Neural cell (in vitro differentiated cells): ENCODE measurements around the gene DPEP2. TPM values are rescaled to one million over a fixed set of nuclear protein-coding genes. Genes with fewer than 3 reads are reported as not detected.

ENCODE experiments used
- H2AFZ ChIP-seq: fragments of 200-600, 300-800 bp; sonication (generic), shearing (Covaris generic); 2 replicates; pipeline ENCODE4 v1.6.0; 2014; ENCODE audit warnings: low read depth, mild to moderate bottlenecking, antibody characterized with exemption, low read length, moderate library complexity
- H3F3A ChIP-seq: fragments of 200-600 bp; shearing (Covaris generic); 2 replicates; pipeline ENCODE4 v1.6.1; 2016; ENCODE audit warnings: mild to moderate bottlenecking, moderate library complexity, mixed read lengths, antibody characterized with exemption, low read length; ENCODE audit not compliant: insufficient read depth, poor library complexity, severe bottlenecking
- H3K27ac ChIP-seq: fragments of 200-600, 300-800 bp; sonication (generic), shearing (Covaris generic); 2 replicates; pipeline ENCODE4 v1.5.1; 2014; ENCODE audit warnings: mild to moderate bottlenecking, low read length, moderate library complexity
- H3K27me3 ChIP-seq: fragments of 300-800, 200-600 bp; sonication (generic), shearing (Covaris generic); 2 replicates; pipeline ENCODE4 v1.6.0; 2014; ENCODE audit warnings: mild to moderate bottlenecking, low read depth, low read length, moderate library complexity; ENCODE audit not compliant: insufficient read depth
- H3K36me3 ChIP-seq: fragments of 300-800, 200-600 bp; sonication (generic), shearing (Covaris generic); 2 replicates; pipeline ENCODE4 v1.5.1; 2014; ENCODE audit warnings: mild to moderate bottlenecking, antibody characterized with exemption, low read length, moderate library complexity; ENCODE audit not compliant: insufficient read depth
- H3K4me2 ChIP-seq: fragments of 300-800, 200-600 bp; sonication (generic), shearing (Covaris generic); 2 replicates; pipeline ENCODE4 v1.6.0; 2014; ENCODE audit warnings: mild to moderate bottlenecking, low read length
- H3K4me3 ChIP-seq: fragments of 300-800, 200-600 bp; sonication (generic), shearing (Covaris generic); 2 replicates; pipeline ENCODE4 v1.5.1; 2014; ENCODE audit warnings: mild to moderate bottlenecking, low read length, moderate library complexity
- H3K79me2 ChIP-seq: fragments of 200-600 bp; shearing (Covaris generic); replicated peaks from 2 replicates; pipeline ENCODE4 v1.6.0; 2014; ENCODE audit warnings: mild to moderate bottlenecking, low read length, moderate library complexity; ENCODE audit not compliant: insufficient read depth
- H3K9ac ChIP-seq: fragments of 300-800, 200-600 bp; sonication (generic), shearing (Covaris generic); 2 replicates; pipeline ENCODE4 v1.6.1; 2016; ENCODE audit warnings: mild to moderate bottlenecking, low read length, mixed read lengths
- H3K9me2 ChIP-seq: fragments of 200-600 bp; shearing (Covaris generic); 2 replicates; pipeline ENCODE4 v1.6.1; 2016; ENCODE audit warnings: mild to moderate bottlenecking, low read length, mixed read lengths; ENCODE audit not compliant: insufficient read depth
- H3K9me3 ChIP-seq: fragments of 200-600, 300-800 bp; sonication (generic), shearing (Covaris generic); 2 replicates; pipeline ENCODE4 v1.6.1; 2016; ENCODE audit warnings: mild to moderate bottlenecking, mixed run types, low read length, moderate library complexity, mixed read lengths
- H4K20me1 ChIP-seq: fragments of 200-600 bp; shearing (Covaris generic); 2 replicates; pipeline ENCODE4 v1.6.1; 2016; ENCODE audit warnings: mild to moderate bottlenecking, mixed run types; ENCODE audit not compliant: insufficient read depth
- EP300 ChIP-seq: fragments of 450-650 bp; conservative IDR thresholded peaks from 2 replicates; pipeline ENCODE4 v1.6.1; 2014; ENCODE audit warnings: antibody characterized with exemption, mild to moderate bottlenecking, moderate library complexity; ENCODE audit not compliant: poor library complexity, severe bottlenecking
- EZH2 ChIP-seq: fragments of 200-600, 300-800 bp; shearing (Covaris generic), sonication (generic); IDR thresholded peaks from 2 replicates; pipeline ENCODE4 v1.6.1; 2014; ENCODE audit warnings: antibody characterized with exemption, low read length, borderline replicate concordance, mild to moderate bottlenecking; ENCODE audit not compliant: insufficient read depth, poor library complexity, severe bottlenecking
- MXI1 ChIP-seq: fragments of 450-650 bp; conservative IDR thresholded peaks from 2 replicates; pipeline ENCODE4 v1.6.1; 2014; ENCODE audit warnings: antibody characterized with exemption, mild to moderate bottlenecking; ENCODE audit not compliant: poor library complexity, severe bottlenecking
- POLR2AphosphoS5 ChIP-seq: IDR thresholded peaks from 2 replicates; pipeline ENCODE4 v1.6.1; 2012
- RAD21 ChIP-seq: fragments of 450-650 bp; conservative IDR thresholded peaks from 2 replicates; pipeline ENCODE4 v1.6.1; 2014; ENCODE audit warnings: antibody characterized with exemption, mild to moderate bottlenecking, moderate library complexity
- SMC3 ChIP-seq: fragments of 450-650 bp; conservative IDR thresholded peaks from 2 replicates; pipeline ENCODE4 v1.6.1; 2014; ENCODE audit warnings: antibody characterized with exemption, mild to moderate bottlenecking, moderate library complexity; ENCODE audit not compliant: poor library complexity
- TAF1 ChIP-seq: IDR thresholded peaks from 2 replicates; pipeline ENCODE4 v1.6.1; 2012; ENCODE audit warnings: low read depth
- polyA plus RNA-seq: library from polyadenylated mRNA; depleted of rRNA; stranded (reverse); fragments of >200 nt; gene quantifications from 2 replicates; pipeline ENCODE4 v1.2.3, GENCODE V29; 2014
- TF ChIP-seq, protein P1 (sequence below): fragments of 450-650 bp; IDR thresholded peaks from 2 replicates; pipeline ENCODE4 v1.5.1; 2014; ENCODE audit warnings: antibody characterized with exemption, mild to moderate bottlenecking, moderate library complexity; ENCODE audit not compliant: poor library complexity, severe bottlenecking
- TF ChIP-seq, protein P2 (sequence below): IDR thresholded peaks from 2 replicates; pipeline ENCODE4 v1.6.1; 2012; ENCODE audit warnings: borderline replicate concordance

Gene DPEP2
- polyA plus RNA-seq, 1 donor from 2014 or later, result not detected

DNA sequence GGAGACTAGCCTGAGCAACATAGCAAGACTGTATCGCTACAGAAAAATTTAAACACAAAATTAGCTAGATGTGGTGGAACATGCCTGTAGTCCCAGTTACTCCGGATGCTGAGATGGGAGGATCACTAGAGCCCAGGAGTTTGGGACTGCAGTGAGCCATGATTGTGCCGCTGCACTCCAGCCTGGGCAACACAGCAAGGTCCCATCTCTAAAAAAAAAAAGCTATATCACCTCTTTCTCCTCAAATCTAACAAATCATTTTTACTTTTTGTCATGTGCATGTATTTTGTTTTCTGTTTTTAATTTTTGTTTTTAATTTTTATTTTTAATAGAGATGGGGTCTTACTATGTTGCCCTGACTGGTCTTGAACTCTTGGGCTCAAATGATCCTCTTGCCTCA is 29.7 kb upstream of the DPEP2 start:
- H4K20me1 ChIP-seq, result no peaks in the 10 kb centered on the region
- no peaks in the 10 kb centered on the region for H3K36me3 ChIP-seq
- H3K9me3 ChIP-seq, result no peaks in the 10 kb centered on the region
- no peak overlapping the region for H3K4me3 ChIP-seq
- no peak overlapping the region for H2AFZ ChIP-seq
- no peak for TF ChIP-seq TAF1
- no peak for TF ChIP-seq EZH2
- TF ChIP-seq, protein P1, sequence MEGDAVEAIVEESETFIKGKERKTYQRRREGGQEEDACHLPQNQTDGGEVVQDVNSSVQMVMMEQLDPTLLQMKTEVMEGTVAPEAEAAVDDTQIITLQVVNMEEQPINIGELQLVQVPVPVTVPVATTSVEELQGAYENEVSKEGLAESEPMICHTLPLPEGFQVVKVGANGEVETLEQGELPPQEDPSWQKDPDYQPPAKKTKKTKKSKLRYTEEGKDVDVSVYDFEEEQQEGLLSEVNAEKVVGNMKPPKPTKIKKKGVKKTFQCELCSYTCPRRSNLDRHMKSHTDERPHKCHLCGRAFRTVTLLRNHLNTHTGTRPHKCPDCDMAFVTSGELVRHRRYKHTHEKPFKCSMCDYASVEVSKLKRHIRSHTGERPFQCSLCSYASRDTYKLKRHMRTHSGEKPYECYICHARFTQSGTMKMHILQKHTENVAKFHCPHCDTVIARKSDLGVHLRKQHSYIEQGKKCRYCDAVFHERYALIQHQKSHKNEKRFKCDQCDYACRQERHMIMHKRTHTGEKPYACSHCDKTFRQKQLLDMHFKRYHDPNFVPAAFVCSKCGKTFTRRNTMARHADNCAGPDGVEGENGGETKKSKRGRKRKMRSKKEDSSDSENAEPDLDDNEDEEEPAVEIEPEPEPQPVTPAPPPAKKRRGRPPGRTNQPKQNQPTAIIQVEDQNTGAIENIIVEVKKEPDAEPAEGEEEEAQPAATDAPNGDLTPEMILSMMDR, result no peak
- no peak for TF ChIP-seq EP300
- TF ChIP-seq SMC3, result no peak
- no peak for TF ChIP-seq RAD21
- no peak for TF ChIP-seq POLR2AphosphoS5
- no peak for TF ChIP-seq MXI1
- TF ChIP-seq, protein P2, sequence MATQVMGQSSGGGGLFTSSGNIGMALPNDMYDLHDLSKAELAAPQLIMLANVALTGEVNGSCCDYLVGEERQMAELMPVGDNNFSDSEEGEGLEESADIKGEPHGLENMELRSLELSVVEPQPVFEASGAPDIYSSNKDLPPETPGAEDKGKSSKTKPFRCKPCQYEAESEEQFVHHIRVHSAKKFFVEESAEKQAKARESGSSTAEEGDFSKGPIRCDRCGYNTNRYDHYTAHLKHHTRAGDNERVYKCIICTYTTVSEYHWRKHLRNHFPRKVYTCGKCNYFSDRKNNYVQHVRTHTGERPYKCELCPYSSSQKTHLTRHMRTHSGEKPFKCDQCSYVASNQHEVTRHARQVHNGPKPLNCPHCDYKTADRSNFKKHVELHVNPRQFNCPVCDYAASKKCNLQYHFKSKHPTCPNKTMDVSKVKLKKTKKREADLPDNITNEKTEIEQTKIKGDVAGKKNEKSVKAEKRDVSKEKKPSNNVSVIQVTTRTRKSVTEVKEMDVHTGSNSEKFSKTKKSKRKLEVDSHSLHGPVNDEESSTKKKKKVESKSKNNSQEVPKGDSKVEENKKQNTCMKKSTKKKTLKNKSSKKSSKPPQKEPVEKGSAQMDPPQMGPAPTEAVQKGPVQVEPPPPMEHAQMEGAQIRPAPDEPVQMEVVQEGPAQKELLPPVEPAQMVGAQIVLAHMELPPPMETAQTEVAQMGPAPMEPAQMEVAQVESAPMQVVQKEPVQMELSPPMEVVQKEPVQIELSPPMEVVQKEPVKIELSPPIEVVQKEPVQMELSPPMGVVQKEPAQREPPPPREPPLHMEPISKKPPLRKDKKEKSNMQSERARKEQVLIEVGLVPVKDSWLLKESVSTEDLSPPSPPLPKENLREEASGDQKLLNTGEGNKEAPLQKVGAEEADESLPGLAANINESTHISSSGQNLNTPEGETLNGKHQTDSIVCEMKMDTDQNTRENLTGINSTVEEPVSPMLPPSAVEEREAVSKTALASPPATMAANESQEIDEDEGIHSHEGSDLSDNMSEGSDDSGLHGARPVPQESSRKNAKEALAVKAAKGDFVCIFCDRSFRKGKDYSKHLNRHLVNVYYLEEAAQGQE, result no peak
- peaks cover 2% of the 10 kb centered on the region for H3K79me2 ChIP-seq
- no peaks in the 10 kb centered on the region for H3F3A ChIP-seq
- H3K27ac ChIP-seq, result no peak overlapping the region
- H3K27me3 ChIP-seq, result no peaks in the 10 kb centered on the region
- no peaks in the 10 kb centered on the region for H3K9me2 ChIP-seq
- no peak overlapping the region for H3K9ac ChIP-seq
- no peak overlapping the region for H3K4me2 ChIP-seq

DNA sequence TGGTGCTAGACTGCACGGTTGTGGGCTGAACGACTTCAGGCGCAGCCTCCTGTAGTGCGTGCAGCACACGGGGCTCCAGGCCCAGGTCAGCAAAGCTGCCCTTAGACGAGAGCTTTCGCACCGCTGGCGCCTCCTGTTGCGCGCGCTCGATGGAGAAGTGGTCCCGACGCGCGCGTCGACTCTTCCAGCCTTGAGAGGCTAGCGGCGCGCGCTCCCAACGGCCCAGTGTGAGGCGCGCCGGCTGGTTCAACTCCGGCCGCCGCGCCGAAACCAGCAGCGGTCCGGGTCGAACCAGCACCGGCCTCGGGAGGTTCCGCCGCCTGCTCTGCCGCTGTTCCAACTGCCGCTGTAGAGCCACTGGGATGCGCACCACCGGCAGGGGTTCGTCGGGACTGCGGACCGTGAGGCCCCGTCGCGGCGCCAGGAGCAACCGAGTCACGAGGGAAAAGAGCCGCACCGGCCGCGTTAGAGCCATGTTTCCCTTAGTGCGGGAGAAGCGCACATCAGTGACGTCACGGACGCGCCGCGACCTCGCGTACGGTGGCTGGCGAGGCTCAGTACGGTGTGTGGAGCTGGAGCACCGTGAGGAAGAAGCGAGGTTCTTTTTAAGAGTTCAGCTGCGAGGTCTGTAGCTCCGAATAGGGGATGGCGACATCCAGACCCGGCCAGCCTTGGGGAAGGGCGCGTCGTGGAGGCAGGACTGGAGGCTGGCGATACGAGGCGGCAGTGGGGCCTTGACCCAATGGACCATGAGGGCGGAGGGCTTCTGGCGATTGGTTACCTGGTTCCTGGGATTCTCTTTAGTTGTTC is 23.6 kb upstream of the DPEP2 start, which contains the start of the genes DDX28 and DUS2:
DDX28 (minus strand) TSS at position 505 of the 810 bp plus-strand sequence; CDS start at position 475, 30 bp downstream.
DUS2 (plus strand) TSS at position 557 of the 810 bp plus-strand sequence. CDS start 14,740 bp downstream, outside the sequence.
- Histone ChIP-seq H3K27me3 (no peaks in the 10 kb centered on the region), H3K4me3 (peak within 1 kb of the TSS; percentile 100), H2AFZ (peak within 1 kb of the TSS; percentile 78), H4K20me1 (no peaks in the 10 kb centered on the region), H3K9ac (peak within 1 kb of the TSS; percentile 78), H3K36me3 (no peaks in the 10 kb centered on the region), H3F3A (no peaks in the 10 kb centered on the region), H3K4me2 (peak within 1 kb of the TSS; percentile 87), H3K79me2 (peaks cover 13% of the 10 kb centered on the region), H3K9me3 (no peaks in the 10 kb centered on the region), H3K9me2 (no peaks in the 10 kb centered on the region), H3K27ac (peak within 1 kb of the TSS; percentile 74)
- TF ChIP-seq POLR2AphosphoS5 (peak; percentile 97), TAF1 (peak; percentile 29), EP300 (peak; percentile 61), EZH2 (no peak), SMC3 (peak; percentile 39), MXI1 (peak; percentile 99)
- TF ChIP-seq, protein P2, result no peak
